LNCAP (cell line): Measurements from ENCODE around the gene PEF1.

Experiments used
- TF ChIP-seq, protein P1 (sequence below): fragments of 450-650 bp; IDR thresholded peaks from 2 replicates; pipeline ENCODE4 v1.5.1; 2017; ENCODE audit warnings: mild to moderate bottlenecking

The PEF1 gene

DNA sequence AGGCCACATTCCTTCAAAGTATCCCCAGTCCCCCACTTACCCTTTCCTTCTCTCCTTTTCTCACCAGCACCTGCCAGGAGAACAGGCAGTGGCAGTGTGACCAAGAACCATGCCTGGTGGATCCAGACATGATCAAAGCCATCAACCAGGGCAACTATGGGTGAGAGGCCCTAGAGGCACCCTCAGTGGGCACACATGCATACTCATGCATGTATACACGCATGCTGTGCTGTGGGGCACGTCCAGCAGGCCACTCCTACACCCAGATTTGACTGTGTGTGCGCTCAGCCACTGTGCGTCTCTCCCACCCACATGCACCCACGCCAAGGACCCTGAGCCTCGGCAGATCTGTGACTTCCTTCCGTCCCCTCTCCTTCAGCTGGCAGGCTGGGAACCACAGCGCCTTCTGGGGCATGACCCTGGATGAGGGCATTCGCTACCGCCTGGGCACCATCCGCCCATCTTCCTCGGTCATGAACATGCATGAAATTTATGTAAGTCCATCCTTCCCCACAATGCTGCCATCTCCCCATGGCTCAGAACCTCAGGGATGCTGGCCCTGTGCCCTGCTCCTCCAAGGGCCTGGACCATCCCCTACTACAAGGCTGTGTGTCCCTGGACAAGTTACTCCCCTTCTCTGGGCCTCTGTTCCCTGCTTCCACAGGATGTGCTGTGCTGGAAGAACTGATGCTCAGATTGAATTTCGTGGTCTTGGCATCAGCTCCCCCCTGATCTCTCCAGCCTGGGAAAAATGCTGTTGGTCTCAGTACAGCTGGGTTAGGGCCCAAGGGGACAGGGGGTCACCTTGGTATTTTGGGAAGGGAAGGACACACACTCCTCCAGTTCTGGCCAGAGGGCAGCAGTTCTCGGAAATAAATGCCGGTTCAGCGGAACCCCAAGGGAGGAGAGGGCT lies 61.3 kb downstream of the PEF1 start:
- TF ChIP-seq, protein P1, sequence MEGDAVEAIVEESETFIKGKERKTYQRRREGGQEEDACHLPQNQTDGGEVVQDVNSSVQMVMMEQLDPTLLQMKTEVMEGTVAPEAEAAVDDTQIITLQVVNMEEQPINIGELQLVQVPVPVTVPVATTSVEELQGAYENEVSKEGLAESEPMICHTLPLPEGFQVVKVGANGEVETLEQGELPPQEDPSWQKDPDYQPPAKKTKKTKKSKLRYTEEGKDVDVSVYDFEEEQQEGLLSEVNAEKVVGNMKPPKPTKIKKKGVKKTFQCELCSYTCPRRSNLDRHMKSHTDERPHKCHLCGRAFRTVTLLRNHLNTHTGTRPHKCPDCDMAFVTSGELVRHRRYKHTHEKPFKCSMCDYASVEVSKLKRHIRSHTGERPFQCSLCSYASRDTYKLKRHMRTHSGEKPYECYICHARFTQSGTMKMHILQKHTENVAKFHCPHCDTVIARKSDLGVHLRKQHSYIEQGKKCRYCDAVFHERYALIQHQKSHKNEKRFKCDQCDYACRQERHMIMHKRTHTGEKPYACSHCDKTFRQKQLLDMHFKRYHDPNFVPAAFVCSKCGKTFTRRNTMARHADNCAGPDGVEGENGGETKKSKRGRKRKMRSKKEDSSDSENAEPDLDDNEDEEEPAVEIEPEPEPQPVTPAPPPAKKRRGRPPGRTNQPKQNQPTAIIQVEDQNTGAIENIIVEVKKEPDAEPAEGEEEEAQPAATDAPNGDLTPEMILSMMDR: no peak

DNA sequence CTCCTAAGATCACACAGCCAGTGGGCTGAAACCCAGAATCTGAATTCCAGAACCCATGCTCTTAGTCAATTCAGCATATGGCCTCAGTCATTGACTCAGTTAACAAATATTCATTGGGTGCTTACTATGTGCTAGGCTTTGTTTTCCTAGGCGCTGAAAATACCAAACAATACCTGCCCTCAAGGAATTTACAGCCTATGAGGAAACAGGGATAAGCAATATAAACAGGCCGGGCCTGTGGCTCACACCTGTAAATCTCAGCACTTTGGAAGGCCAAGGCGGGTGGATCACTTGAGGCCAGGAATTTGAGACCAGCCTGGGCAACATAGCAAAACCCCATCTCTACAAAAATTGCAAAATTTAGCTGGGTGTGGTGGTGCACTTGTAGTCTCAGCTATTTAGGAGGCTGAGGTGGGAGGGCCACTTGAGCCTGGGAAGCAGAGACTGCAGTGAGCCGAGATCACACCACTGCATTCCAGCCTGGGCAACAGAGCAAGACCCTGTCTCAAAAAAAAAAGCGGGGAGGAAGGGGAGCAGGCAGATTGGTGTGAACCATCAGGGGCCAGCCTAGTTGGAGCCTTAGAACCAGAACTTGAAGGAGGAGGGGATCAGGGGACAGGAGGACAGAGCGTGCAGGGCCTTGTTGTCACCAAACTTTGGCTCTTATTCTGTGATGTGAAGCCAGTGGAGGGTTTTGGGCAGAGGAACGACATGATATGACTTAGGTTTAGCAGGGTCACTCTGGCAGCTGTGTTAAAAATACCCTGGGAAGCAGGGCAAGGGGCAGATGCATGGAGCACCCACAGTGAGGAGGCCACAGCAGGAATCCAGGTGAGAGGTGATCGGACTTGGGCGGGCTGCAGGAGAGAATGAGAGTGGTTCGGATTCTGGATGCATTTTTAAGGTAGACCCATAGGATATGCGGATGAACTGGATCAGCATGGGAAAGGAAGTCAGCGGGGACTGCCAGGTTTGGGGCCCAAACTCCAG lies 62.6 kb downstream of the PEF1 start:
- TF ChIP-seq, protein P1: no peak

DNA sequence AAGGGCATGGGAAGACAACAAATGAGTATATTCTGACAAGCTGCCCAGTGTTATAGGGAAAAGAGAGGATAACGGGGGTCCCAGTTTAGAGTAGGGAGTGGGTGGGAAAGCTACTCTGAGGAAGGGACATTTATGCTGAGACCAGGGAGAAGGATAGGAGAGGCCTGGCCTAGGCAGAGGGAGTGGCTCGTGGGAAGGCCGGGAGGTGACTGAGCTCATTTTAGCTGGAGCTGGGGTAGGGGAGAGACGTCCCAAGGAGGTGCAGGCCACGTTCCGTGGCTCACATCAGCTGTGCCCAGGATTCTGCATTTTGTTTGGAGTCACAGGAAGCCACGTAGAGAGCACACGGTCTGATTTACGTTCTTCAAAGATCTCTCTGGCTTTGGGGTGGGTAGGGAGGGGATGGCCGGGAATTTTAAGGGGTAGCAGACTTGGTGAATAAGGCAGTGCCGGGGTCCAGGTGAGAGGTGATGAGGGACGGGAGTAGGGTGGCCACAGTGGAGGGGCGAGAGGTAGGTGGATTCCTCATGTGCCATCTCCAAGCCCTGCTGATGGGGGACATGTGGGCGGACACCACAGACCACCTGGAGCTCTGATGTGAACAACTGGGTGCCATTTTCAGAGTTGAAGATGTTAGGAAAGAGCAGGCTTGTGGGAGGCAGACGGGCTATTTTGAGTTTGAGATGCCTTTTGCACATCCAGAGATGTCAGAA lies 63.6 kb downstream of the PEF1 start:
- TF ChIP-seq, protein P1: no peak

DNA sequence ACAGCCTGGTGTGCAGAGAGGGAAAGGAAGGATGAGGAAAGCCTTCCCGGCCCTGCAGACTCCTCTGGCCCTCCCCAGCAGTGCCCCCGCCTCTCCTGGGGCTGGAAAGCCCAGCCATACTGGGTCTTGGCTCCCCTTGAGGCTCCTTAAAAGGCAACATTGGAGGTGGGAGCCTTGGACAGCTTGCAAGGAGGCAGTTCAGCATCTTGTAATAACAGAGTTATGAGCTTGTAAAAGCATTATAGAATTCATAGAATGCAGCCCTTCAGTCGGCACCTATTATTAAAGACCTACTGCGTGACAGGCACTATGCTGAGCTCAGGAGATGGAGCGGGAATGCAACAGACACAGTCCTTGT lies 64.2 kb downstream of the PEF1 start:
- TF ChIP-seq, protein P1: no peak
